Ovary (tissue), 3 donors: ENCODE results near the gene XK.

Experiments
- CTCF ChIP-seq, 3 donors: fragments of 450-650 bp in 2 of 3; fragments of 200-600 bp in 1 of 3; IDR thresholded peaks; one replicate each; pipeline versions ENCODE4 v1.5.1 to v1.8.0; 2016 to 2022; ENCODE audit warnings: antibody characterized with exemption in 3 of 3, mild to moderate bottlenecking in 1 of 3
- EP300 ChIP-seq: sonication (generic); formaldehyde crosslinking; IDR thresholded peaks from one replicate; pipeline ENCODE4 v1.6.1; 2017; ENCODE audit warnings: antibody characterized with exemption
- donor health status: DM: no; HTN: no; CAD: no.

GRCh38 chrX:37765507-37765906, 79.9 kb downstream of the XK start:
- no peak for TF ChIP-seq CTCF (IDR thresholded peaks at IDR 0.05)
- TF ChIP-seq EP300: no peak
